Esophagus squamous epithelium (tissue), 4 donors: ENCODE data around the gene RALGPS1.

Source experiments
- POLR2A ChIP-seq, 4 donors: fragments of 450-650 bp; IDR thresholded peaks; one replicate each; pipeline ENCODE4 v1.6.1; 2017; ENCODE audit warnings: antibody characterized with exemption in 4 of 4, mild to moderate bottlenecking in 4 of 4, moderate library complexity in 3 of 4
- TF ChIP-seq, protein P1 (sequence below), 6 experiments: fragments of 450-650 bp in 4 of 6; fragments of 200-600 bp in 2 of 6; sonication (generic) in 2 of 6; IDR thresholded peaks; one replicate each; pipeline ENCODE4 v1.5.1; 2016 to 2019; ENCODE audit warnings: antibody characterized with exemption in 6 of 6, mild to moderate bottlenecking in 4 of 6, moderate library complexity in 4 of 6

- TF ChIP-seq, protein P1, sequence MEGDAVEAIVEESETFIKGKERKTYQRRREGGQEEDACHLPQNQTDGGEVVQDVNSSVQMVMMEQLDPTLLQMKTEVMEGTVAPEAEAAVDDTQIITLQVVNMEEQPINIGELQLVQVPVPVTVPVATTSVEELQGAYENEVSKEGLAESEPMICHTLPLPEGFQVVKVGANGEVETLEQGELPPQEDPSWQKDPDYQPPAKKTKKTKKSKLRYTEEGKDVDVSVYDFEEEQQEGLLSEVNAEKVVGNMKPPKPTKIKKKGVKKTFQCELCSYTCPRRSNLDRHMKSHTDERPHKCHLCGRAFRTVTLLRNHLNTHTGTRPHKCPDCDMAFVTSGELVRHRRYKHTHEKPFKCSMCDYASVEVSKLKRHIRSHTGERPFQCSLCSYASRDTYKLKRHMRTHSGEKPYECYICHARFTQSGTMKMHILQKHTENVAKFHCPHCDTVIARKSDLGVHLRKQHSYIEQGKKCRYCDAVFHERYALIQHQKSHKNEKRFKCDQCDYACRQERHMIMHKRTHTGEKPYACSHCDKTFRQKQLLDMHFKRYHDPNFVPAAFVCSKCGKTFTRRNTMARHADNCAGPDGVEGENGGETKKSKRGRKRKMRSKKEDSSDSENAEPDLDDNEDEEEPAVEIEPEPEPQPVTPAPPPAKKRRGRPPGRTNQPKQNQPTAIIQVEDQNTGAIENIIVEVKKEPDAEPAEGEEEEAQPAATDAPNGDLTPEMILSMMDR (IDR thresholded peaks at IDR 0.05): peak; percentile 56 to 91 (median 74)
- no peak for TF ChIP-seq POLR2A (IDR thresholded peaks at IDR 0.05)
Observed at GRCh38 chr9:126965541-126966428, 51.2 kb downstream of the RALGPS1 start.
